Right lobe of liver (tissue), 4 donors: Measurements from ENCODE around the gene FHL1.

Experiments
- POLR2A ChIP-seq: fragments of 450-650 bp; IDR thresholded peaks from one replicate; pipeline ENCODE4 v1.6.1; 2017; ENCODE audit warnings: antibody characterized with exemption, mild to moderate bottlenecking
- TF ChIP-seq, protein P1 (sequence below), 4 donors: fragments of 200-600 bp in 3 of 4; fragments of 450-650 bp in 1 of 4; IDR thresholded peaks; one replicate each; pipeline versions ENCODE4 v1.5.1 to v1.8.0; 2016 to 2022; ENCODE audit warnings: antibody characterized with exemption in 4 of 4, mild to moderate bottlenecking in 2 of 4
- donor health status: DM: no; HTN: no; CAD: no.
- donor health status: DM: no; HTN: no; CAD: no.
- donor health status: DM: no; HTN: yes; CAD: no.

DNA sequence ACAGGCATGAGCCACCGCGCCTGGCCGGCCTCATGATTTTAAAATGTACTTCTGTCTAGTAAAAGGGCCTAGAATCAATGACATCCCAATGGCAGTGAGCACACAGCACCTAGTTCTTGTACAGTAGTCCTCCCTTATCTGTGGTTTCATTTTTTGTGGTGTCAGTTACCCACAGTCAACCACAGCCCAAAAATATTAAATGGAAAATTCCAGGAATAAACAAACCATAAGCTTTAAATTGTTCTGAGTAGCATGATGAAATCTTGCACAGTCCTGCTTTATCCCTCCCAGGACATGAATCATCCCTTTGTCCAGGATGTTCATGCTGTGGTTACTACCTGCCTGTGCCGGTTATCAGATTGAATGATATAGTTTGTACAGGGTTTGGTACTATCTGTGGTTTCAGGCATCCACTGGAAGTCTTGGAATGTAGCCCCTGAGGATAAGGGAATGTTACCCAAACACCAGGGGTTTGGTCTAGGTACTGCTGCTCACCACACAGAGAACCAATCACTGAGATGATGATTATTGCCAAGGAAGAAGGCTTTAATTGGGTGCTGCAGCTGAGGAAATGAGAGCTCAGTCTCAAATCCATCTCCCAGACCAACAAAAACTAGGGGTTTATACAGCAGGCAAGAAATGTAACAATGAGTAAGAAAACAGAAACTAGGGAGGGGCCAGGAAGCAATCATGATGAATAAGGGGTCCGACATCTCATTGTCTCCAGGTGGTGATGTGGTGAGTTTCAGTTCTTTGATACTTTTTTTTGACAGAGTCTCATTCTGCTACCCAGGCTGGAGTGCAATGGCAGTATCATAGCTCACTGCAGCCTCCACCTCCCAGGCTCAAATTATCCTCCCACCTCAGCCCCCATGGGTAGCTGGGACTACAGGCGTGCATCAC is 16.2 kb upstream of the FHL1 start:
- no peak for TF ChIP-seq POLR2A
- TF ChIP-seq, protein P1, sequence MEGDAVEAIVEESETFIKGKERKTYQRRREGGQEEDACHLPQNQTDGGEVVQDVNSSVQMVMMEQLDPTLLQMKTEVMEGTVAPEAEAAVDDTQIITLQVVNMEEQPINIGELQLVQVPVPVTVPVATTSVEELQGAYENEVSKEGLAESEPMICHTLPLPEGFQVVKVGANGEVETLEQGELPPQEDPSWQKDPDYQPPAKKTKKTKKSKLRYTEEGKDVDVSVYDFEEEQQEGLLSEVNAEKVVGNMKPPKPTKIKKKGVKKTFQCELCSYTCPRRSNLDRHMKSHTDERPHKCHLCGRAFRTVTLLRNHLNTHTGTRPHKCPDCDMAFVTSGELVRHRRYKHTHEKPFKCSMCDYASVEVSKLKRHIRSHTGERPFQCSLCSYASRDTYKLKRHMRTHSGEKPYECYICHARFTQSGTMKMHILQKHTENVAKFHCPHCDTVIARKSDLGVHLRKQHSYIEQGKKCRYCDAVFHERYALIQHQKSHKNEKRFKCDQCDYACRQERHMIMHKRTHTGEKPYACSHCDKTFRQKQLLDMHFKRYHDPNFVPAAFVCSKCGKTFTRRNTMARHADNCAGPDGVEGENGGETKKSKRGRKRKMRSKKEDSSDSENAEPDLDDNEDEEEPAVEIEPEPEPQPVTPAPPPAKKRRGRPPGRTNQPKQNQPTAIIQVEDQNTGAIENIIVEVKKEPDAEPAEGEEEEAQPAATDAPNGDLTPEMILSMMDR (IDR thresholded peaks at IDR 0.05) = no peak
